ENCODE data around the gene PTPN18. TPM values are rescaled to one million over a fixed set of nuclear protein-coding genes. Genes with fewer than 3 reads are reported as not detected.

The PTPN18 gene
- total RNA-seq, 4 donors from 2014 or later = 39.8 to 72.6 (median 54.8) TPM

- no peak for TF ChIP-seq CTCF (IDR thresholded peaks at IDR 0.05)
- no peak for TF ChIP-seq EP300 (IDR thresholded peaks at IDR 0.05)
- no peak for TF ChIP-seq POLR2A (IDR thresholded peaks at IDR 0.05)
These were observed 11.3 kb upstream of the PTPN18 start for GRCh38 chr2:130344578-130344977.

GRCh38 chr2:130345091-130345490 is 10.8 kb upstream of the PTPN18 start:
- Histone ChIP-seq H3K27ac (no peak overlapping the region), H3K4me1 (peaks cover 0 to 25% (median 17%) of the 10 kb centered on the region in 4 donors), H3K27me3 (no peaks in the 10 kb centered on the region), H3K36me3 (peaks cover 0 to 55% (median 21%) of the 10 kb centered on the region in 3 donors), H3K9me3 (no peaks in the 10 kb centered on the region), H3K4me3 (no peak overlapping the region)
- WGBS, 2 donors = 92 to 99% methylated on average over 9 to 13 of the region's 13 CpGs
- no peak for DNase-seq (ENCODE audit: low spot score in 2 of 2)
- TF ChIP-seq CTCF (IDR thresholded peaks at IDR 0.05) = no peak
- TF ChIP-seq EP300 (IDR thresholded peaks at IDR 0.05) = no peak
- TF ChIP-seq POLR2A (IDR thresholded peaks at IDR 0.05) = no peak

More at GRCh38 chr2:130344578-130344977, 11.3 kb upstream of the PTPN18 start:
- no peaks in the 10 kb centered on the region for H3K27me3 ChIP-seq
- no peak overlapping the region for H3K4me3 ChIP-seq
- no peaks in the 10 kb centered on the region for H3K9me3 ChIP-seq
- H3K4me1 ChIP-seq = peaks cover 0 to 25% (median 17%) of the 10 kb centered on the region in 4 donors
- DNase-seq (ENCODE audit: low spot score in 2 of 2) = no peak
- H3K36me3 ChIP-seq = peaks cover 0 to 60% (median 21%) of the 10 kb centered on the region in 3 donors
- H3K27ac ChIP-seq = no peak overlapping the region
- 97% methylated on average over 4 of the region's 4 CpGs for WGBS, 2 donors

GRCh38 chr2:130345611-130346010 is 10.2 kb upstream of the PTPN18 start:
- no peak for DNase-seq (ENCODE audit: low spot score in 2 of 2)
- no peaks in the 10 kb centered on the region for H3K27me3 ChIP-seq
- no peak for TF ChIP-seq EP300 (IDR thresholded peaks at IDR 0.05)
- TF ChIP-seq CTCF (IDR thresholded peaks at IDR 0.05) = no peak
- TF ChIP-seq POLR2A (IDR thresholded peaks at IDR 0.05) = no peak
- no peak overlapping the region for H3K4me3 ChIP-seq
- 96% methylated on average over 19 to 21 of the region's 21 CpGs for WGBS, 2 donors
- H3K36me3 ChIP-seq = peaks cover 0 to 51% (median 21%) of the 10 kb centered on the region in 3 donors
- H3K27ac ChIP-seq = no peak overlapping the region
- H3K4me1 ChIP-seq = peaks cover 0 to 25% (median 17%) of the 10 kb centered on the region in 4 donors
- H3K9me3 ChIP-seq = no peaks in the 10 kb centered on the region

GRCh38 chr2:130346041-130346740 is 9.7 kb upstream of the PTPN18 start:
- no peaks in the 10 kb centered on the region for H3K27me3 ChIP-seq
- no peak for DNase-seq (ENCODE audit: low spot score in 2 of 2)
- no peaks in the 10 kb centered on the region for H3K9me3 ChIP-seq
- peaks cover 0 to 20% (median 14%) of the 10 kb centered on the region in 4 donors for H3K4me1 ChIP-seq
- no peak for TF ChIP-seq CTCF (IDR thresholded peaks at IDR 0.05)
- TF ChIP-seq EP300 (IDR thresholded peaks at IDR 0.05) = no peak
- no peak for TF ChIP-seq POLR2A (IDR thresholded peaks at IDR 0.05)
- H3K4me3 ChIP-seq = no peak overlapping the region
- peaks cover 0 to 51% (median 21%) of the 10 kb centered on the region in 3 donors for H3K36me3 ChIP-seq
- H3K27ac ChIP-seq = no peak overlapping the region
- WGBS, 2 donors = 90 to 91% methylated on average over 18 to 26 of the region's 26 CpGs

GRCh38 chr2:130346741-130347066 is 9.2 kb upstream of the PTPN18 start:
- no peak overlapping the region for H3K4me3 ChIP-seq
- H3K36me3 ChIP-seq = peaks cover 0 to 51% (median 21%) of the 10 kb centered on the region in 3 donors
- TF ChIP-seq EP300 (IDR thresholded peaks at IDR 0.05) = no peak
- TF ChIP-seq POLR2A (IDR thresholded peaks at IDR 0.05) = no peak
- no peak for TF ChIP-seq CTCF (IDR thresholded peaks at IDR 0.05)
- H3K4me1 ChIP-seq = peaks cover 0 to 15% (median 9%) of the 10 kb centered on the region in 4 donors
- H3K27ac ChIP-seq = no peak overlapping the region
- H3K27me3 ChIP-seq = no peaks in the 10 kb centered on the region
- 85% methylated on average over 4 of the region's 4 CpGs for WGBS, 2 donors
- DNase-seq (ENCODE audit: low spot score in 2 of 2) = no peak
- H3K9me3 ChIP-seq = no peaks in the 10 kb centered on the region
